K562 (cell line): ENCODE results near the gene TMEM72. TPM values are rescaled to one million over a fixed set of nuclear protein-coding genes. Genes with fewer than 3 reads are reported as not detected.

Experiments used
- ATAC-seq: fragments of 200-7000 bp; cut with Tn5 transposase; 3 replicates; pipeline ENCODE4 v1.9.1; 2020; ENCODE audit warnings: moderate library complexity
- BruUV-seq: library from RNA; stranded (reverse); fragments of 400-500 nt; replicated peaks from 2 replicates; lab custom pipeline; 2021; lab: Mats Ljungman, UMichigan
- CTCF ChIA-PET: fragments of 300-600 bp; formaldehyde crosslinking; extraction: SDS; loops from one replicate; lab custom pipeline; 2021; ENCODE audit warnings: low intra/inter-chr PET ratio; lab: Yijun Ruan, JAX
- POLR2A ChIA-PET: fragments of 300-600, 350-650 bp; sonication (Branson Sonifier 250); formaldehyde crosslinking; extraction: SDS; loops from one replicate; lab custom pipeline; 2021; ENCODE audit warnings: antibody characterized with exemption, inconsistent platforms; lab: Yijun Ruan, JAX
- DNase-seq, 4 experiments: peaks; one replicate each; pipeline versions ENCODE4 v3.0.0 to v3.0.0-alpha.2; 2011 to 2018; ENCODE audit warnings: low spot score in 3 of 4, mixed read lengths in 3 of 4; ENCODE audit errors: extremely low read depth in 1 of 4
- FAIRE-seq: peaks from 2 replicates; lab custom pipeline; 2011; peaks lifted over from hg19 to GRCh38; lab: Jason Lieb, UNC
- H2AFZ ChIP-seq: 2 replicates; pipeline ENCODE4 v1.6.0; 2011; ENCODE audit warnings: low read depth, low read length, control low read depth, inconsistent platforms
- H3K27ac ChIP-seq: fragments of 200-600 bp; 3 replicates; pipeline ENCODE4 v1.8.0; 2011; ENCODE audit warnings: low read depth, mild to moderate bottlenecking, control low read depth, inconsistent platforms, low read length, moderate library complexity, mixed read lengths; ENCODE audit errors: extremely low read depth
- H3K27me3 ChIP-seq, 2 experiments: fragments of 300-600 bp in 1 of 2; 2 replicates in 1 of 2; 3 replicates in 1 of 2; pipeline versions ENCODE4 v1.6.0 to v1.8.0; 2011; ENCODE audit warnings: inconsistent platforms in 2 of 2, low read length in 2 of 2, mild to moderate bottlenecking in 1 of 2, mixed read lengths in 1 of 2, moderate library complexity in 1 of 2; ENCODE audit not compliant: control insufficient read depth in 2 of 2, insufficient read depth in 2 of 2
- H3K36me3 ChIP-seq: fragments of 300-600 bp; 3 replicates; pipeline ENCODE4 v1.8.0; 2011; ENCODE audit warnings: mild to moderate bottlenecking, low read length, inconsistent platforms; ENCODE audit not compliant: control insufficient read depth, insufficient read depth
- H3K4me1 ChIP-seq, 2 experiments: fragments of 200-600 bp in 1 of 2; replicated peaks in 1 of 2; 2 replicates in 1 of 2; 3 replicates in 1 of 2; pipeline versions ENCODE4 v1.5.1 to v1.8.0; 2011; ENCODE audit warnings: inconsistent platforms in 2 of 2, low read length in 2 of 2, mild to moderate bottlenecking in 1 of 2, mixed read lengths in 1 of 2, moderate library complexity in 1 of 2; ENCODE audit not compliant: control insufficient read depth in 2 of 2, insufficient read depth in 2 of 2
- H3K4me2 ChIP-seq: 2 replicates; pipeline ENCODE4 v1.6.1; 2011; ENCODE audit warnings: low read length, control low read depth, inconsistent platforms, mixed read lengths; ENCODE audit not compliant: insufficient read depth
- H3K4me3 ChIP-seq: fragments of 200-600 bp; sonication (generic), shearing (Covaris generic); 2 replicates; pipeline ENCODE4 v1.5.1; 2016; ENCODE audit warnings: control low read depth, inconsistent platforms
- H3K79me2 ChIP-seq: fragments of 200-600 bp; 3 replicates; pipeline ENCODE4 v1.8.0; 2011; ENCODE audit warnings: low read length, inconsistent platforms; ENCODE audit not compliant: control insufficient read depth, insufficient read depth
- H3K9ac ChIP-seq, 2 experiments: 2 replicates each; pipeline versions ENCODE4 v1.6.0 to v1.6.1; 2011; ENCODE audit warnings: low read depth in 2 of 2, low read length in 2 of 2, control low read depth in 1 of 2, inconsistent platforms in 1 of 2, mild to moderate bottlenecking in 1 of 2, mixed read lengths in 1 of 2; ENCODE audit not compliant: insufficient read depth in 1 of 2
- H3K9me1 ChIP-seq: one replicate; pipeline ENCODE4 v1.6.0; 2011; ENCODE audit warnings: inconsistent platforms, mild to moderate bottlenecking, low read length, moderate library complexity; ENCODE audit not compliant: control insufficient read depth, insufficient read depth
- H3K9me3 ChIP-seq: replicated peaks from 2 replicates; pipeline ENCODE4 v1.5.1; 2011; ENCODE audit warnings: low read depth, low read length, inconsistent platforms; ENCODE audit not compliant: control insufficient read depth, insufficient read depth
- H4K20me1 ChIP-seq: replicated peaks from 2 replicates; pipeline ENCODE4 v1.6.1; 2011; ENCODE audit warnings: low read length, inconsistent platforms, mixed read lengths; ENCODE audit not compliant: control insufficient read depth, insufficient read depth
- ELF2 ChIP-seq: fragments of 250-450 bp; sonication (Bioruptor Pico); IDR thresholded peaks from 2 replicates; pipeline ENCODE4 v1.5.0; 2021; ENCODE audit warnings: mild to moderate bottlenecking
- NFIC ChIP-seq: fragments of 450-650 bp; IDR thresholded peaks from 2 replicates; pipeline ENCODE4 v1.6.1; 2017; ENCODE audit warnings: mild to moderate bottlenecking, inconsistent platforms
- SPI1 ChIP-seq: IDR thresholded peaks from 2 replicates; pipeline ENCODE4 v1.6.1; 2011; ENCODE audit warnings: low read depth, low read length, control low read depth, borderline replicate concordance
- TCFL5 ChIP-seq: fragments of 250-450 bp; sonication (Bioruptor Pico); conservative IDR thresholded peaks from 2 replicates; pipeline ENCODE4 v1.6.1; 2021; ENCODE audit warnings: mild to moderate bottlenecking, moderate library complexity, matching md5 sums
- ZC3H11A ChIP-seq: IDR thresholded peaks from 2 replicates; pipeline ENCODE4 v1.6.1; 2012; ENCODE audit warnings: low read depth, low read length, improper control_type of control experiment
- ZNF146 ChIP-seq: IDR thresholded peaks from one replicate; pipeline ENCODE4 v1.6.1; 2018; ENCODE audit warnings: missing compliant biosample characterization; ENCODE audit not compliant: unreplicated experiment
- WGBS: fragments of 100-300 bp; shearing (Covaris generic); methylation state at CpG from one replicate; pipeline ENCODE4 v1.1.6; 2016; ENCODE audit warnings: low coverage, mixed read lengths; ENCODE audit not compliant: insufficient coverage; ENCODE audit errors: missing lambda C conversion rate; 5-methylcytosine and 5-hydroxymethylcytosine counted together
- in situ Hi-C: fragments of 300-500 bp; cut with MboI; formaldehyde crosslinking; loops from 4 replicates; pipeline ENCODE4 v1.15.0; 2018; ENCODE audit warnings: inconsistent platforms, mixed read lengths
- intact Hi-C: fragments of 100-400 bp; cut with micrococcal nuclease; formaldehyde crosslinking; loops from 2 replicates; pipeline ENCODE4 v1.14.2; 2022
- polyA plus RNA-seq, 8 experiments: library from polyadenylated mRNA; depleted of rRNA in 4 of 8; stranded (reverse) in 5 of 8; unstranded in 3 of 8; fragments of >200 nt; fragmentation: Nextera tagmentation in 2 of 8; fragmentation: Illumina TruSeq in 1 of 8; extraction: Ambion mirVana in 2 of 8; extraction: Trizol in 1 of 8; gene quantifications; 2 replicates each; pipeline versions ENCODE4 v1.2.1 to v1.2.3, GENCODE V29; 2011 to 2014; ENCODE audit warnings: inconsistent platforms in 1 of 8, missing spikeins in 1 of 8
- total RNA-seq, 7 experiments: library from RNA; depleted of rRNA in 6 of 7; stranded (reverse); fragments of >200 nt in 6 of 7; fragmentation: Illumina TruSeq in 2 of 7; extraction: Trizol in 2 of 7; gene quantifications; 2 replicates each; pipeline versions ENCODE4 v1.2.1 to v1.2.3, GENCODE V29; 2011 to 2021; ENCODE audit warnings: low replicate concordance in 1 of 7

Gene TMEM72
- total and polyA plus RNA-seq, 9 of the 15 experiments (the other 6 are each of a cell fraction or from before 2014, with no cell fraction given): not detected

DNA sequence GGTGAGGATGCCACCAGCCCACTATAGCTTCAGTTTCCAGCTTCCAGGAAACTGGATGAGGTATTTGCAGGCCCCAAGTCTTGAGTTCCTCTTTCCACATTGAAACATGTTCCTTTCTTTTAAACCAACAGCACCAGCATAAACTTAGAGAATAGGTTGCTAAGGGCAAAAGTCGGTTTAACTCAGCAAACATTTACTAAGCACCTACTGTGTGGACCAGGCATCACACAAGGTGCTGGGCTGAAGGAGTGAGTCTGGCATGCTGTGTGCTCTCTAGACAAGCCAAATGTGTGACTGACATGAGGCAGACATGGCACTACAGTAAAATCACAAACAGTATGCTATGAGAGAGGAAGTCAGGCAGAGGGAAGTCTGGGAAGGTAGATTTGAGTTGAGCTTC is 37.5 kb downstream of the TMEM72 start:
- H3K9ac ChIP-seq: no peak overlapping the region
- no peaks in the 10 kb centered on the region for H3K4me1 ChIP-seq
- H3K36me3 ChIP-seq: no peaks in the 10 kb centered on the region
- no peak for DNase-seq
- H3K4me3 ChIP-seq: no peak overlapping the region
- H3K4me2 ChIP-seq: no peak overlapping the region
- H3K9me3 ChIP-seq: no peaks in the 10 kb centered on the region
- BruUV-seq: no TSS peak
- H4K20me1 ChIP-seq: no peaks in the 10 kb centered on the region
- peaks cover 9 to 16% of the 10 kb centered on the region in 2 experiments; a peak in 4 of 5 replicates for H3K27me3 ChIP-seq
- ChIA-PET CTCF (no interaction called here), POLR2A (interaction anchor here (1.3 kb wide), 1 partner anchor 30 kb away, joined by 4 read pairs; the partner anchor contains the start of gene DEPP1)
- H3K79me2 ChIP-seq: no peaks in the 10 kb centered on the region
- H3K9me1 ChIP-seq: no peaks in the 10 kb centered on the region
- intact Hi-C loops: no loop called here
- TF ChIP-seq ELF2 (CRISPR knock-in tag): no peak
- TF ChIP-seq TCFL5 (CRISPR knock-in tag): no peak
- 0 out of 2 replicates have a peak, but pooled peaks have one; percentile 17 for TF ChIP-seq SPI1
- no peak for TF ChIP-seq NFIC
- TF ChIP-seq ZC3H11A: no peak
- no peak for TF ChIP-seq ZNF146 (CRISPR knock-in tag)
- no peak overlapping the region for H3K27ac ChIP-seq
- H2AFZ ChIP-seq: no peak overlapping the region
- WGBS: 0% methylated on average over 1 of the region's 1 CpG
- in situ Hi-C loops: no loop called here
- peak; percentile 44 for FAIRE-seq
- ATAC-seq: no peak
